Posterior vena cava (tissue), 2 donors: ENCODE measurements around the gene LGR6. TPM values are rescaled to one million over a fixed set of nuclear protein-coding genes. Genes with fewer than 3 reads are reported as not detected.
"Not testable (repeated sequence)": the region's sequence is repeated elsewhere in the genome, so short reads cannot be mapped to it uniquely, and the experiment has no call there.

ENCODE experiments used
- DNase-seq: peaks from one replicate; pipeline ENCODE4 v3.0.0-alpha.2; 2020; ENCODE audit warnings: low spot score
- intact Hi-C, 2 donors: fragments of 100-400 bp; cut with DNase I; formaldehyde crosslinking; loops; one replicate each; pipeline versions ENCODE4 v1.14.1 to v1.14.2; 2022 to 2023
- total RNA-seq, 2 donors: library from RNA; stranded (reverse); fragmentation: NEBNext Ultra II Directional; extraction: Animal tissue kit (Norgen Biotek cat#: 25700); gene quantifications; one replicate each; pipeline ENCODE4 v1.2.1, GENCODE V29; 2021
- donor health status: DM: yes; HTN: yes; CAD: no.
- donor health status: DM: yes; HTN: yes; CAD: no.

LGR6 gene
- total RNA-seq, 2 donors from 2014 or later: 0.28 to 0.43 TPM

DNA sequence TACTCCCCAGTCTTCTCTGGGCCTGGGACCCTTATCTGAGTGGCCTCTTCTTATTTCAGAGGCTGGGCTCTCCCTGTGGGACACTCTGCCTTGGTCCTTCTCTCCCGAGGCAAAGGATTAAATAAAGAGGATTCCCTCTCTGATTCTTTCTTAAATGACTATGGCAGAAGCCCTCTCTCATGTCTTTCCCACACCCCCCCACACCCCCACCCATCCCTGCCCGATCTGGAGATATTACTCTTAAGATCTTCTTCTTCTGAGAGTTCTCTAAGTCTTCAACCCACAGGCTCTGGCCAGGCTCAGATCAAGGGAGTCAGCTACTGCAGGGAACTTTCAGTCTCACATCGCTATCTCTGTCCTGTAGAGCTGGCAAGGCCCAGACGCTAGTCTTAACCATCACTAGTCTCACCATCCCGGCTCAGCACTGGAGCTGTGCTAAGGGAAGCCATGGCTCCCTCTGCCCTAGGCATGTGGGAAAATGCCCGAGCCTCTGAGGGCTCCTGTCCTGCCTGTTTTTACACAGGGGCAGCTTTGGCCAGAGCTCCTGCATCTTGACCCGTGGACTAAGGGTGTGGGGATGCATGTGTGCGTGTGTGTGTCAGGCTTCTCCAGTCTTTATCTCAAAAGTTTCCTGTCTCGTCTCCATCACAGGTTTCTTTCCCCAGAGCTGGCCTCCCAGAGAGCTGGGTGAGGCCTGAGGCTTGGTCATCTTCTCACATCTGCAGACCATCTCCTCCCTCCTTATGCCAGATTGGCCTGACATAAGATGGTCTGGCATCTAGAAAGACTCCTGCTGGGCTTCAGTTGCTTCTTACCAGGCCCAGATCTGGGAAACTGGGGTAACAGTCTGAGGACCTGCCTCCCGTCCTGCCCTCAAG is 36.7 kb downstream of the LGR6 start:
- no peak for DNase-seq
- intact Hi-C loops: no loop called here

GRCh38 chr1:202230939-202231645 is 37.5 kb downstream of the LGR6 start:
- intact Hi-C loops: no loop called here
- no peak for DNase-seq

GRCh38 chr1:202233171-202233570 is 39.6 kb downstream of the LGR6 start:
- intact Hi-C loops: no loop called here
- DNase-seq: peak; percentile 17

GRCh38 chr1:202233804-202234203 is 40.2 kb downstream of the LGR6 start:
- DNase-seq: peak; percentile 10

DNA sequence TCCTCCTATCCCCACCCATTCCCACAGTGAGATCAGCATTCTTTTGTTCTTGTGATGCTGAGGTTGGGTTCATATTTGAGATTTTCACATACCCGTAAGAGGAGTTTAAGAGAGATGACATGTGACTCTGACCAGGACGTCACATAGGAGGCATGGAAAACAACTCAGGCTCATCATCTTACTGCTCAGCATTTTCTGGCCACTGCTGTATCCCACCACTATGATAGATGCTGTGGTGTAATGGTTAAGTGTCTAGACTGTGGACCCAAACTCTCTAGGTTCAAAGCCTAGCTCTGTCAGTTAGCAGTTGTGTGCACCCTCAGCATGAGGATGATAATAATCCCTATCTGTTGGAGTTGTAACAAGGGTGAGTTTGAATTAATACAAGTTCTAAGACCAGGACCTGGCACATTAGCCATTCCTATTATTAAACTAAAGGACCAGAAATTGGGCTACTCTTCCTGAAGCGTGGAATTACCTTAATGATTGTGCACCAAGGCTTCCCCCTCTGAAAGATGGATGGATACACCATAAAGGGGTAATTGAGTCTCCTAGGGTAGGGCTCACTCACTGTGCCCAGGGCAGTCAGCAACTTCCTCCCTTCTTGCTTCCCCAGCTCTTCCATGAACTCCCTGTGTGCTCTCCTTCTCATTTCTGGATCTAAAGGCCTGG is 40.9 kb downstream of the LGR6 start:
- intact Hi-C loops: no loop called here
- no peak for DNase-seq

More at GRCh38 chr1:202233804-202234203, 40.2 kb downstream of the LGR6 start:
- intact Hi-C loops: no loop called here

DNA sequence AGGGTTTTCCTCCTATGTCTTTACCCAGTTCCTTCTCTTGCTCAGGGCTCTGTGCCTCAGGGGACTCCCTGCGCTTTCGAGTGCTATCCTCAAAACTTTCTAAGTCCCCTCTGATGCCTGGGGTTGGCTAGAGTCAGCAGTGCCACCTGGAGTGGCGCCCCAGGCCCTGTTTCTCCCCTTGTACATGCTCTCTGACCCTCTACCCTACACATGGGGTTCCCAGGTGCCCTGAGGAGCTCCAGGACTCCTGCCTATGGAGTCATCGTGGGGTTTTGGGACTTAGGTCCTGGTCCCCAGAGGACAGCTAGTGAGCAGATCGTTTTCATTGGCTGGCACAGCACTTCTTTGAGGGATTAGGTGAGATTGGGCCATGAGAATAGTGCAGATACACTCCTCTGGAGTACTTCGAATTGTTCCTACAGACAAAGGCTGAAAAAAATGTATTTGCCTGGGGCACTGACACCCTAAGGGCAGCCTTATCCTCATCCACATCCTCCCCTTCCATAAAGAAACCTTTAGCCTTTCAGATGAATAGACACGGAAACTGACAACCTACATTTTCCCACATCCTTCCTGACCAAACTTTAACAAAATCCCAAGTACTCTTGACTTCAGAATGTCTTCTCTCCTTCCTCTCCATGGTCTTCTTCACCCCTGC is 41.5 kb downstream of the LGR6 start:
- intact Hi-C loops: no loop called here
- peak; percentile 20 for DNase-seq

DNA sequence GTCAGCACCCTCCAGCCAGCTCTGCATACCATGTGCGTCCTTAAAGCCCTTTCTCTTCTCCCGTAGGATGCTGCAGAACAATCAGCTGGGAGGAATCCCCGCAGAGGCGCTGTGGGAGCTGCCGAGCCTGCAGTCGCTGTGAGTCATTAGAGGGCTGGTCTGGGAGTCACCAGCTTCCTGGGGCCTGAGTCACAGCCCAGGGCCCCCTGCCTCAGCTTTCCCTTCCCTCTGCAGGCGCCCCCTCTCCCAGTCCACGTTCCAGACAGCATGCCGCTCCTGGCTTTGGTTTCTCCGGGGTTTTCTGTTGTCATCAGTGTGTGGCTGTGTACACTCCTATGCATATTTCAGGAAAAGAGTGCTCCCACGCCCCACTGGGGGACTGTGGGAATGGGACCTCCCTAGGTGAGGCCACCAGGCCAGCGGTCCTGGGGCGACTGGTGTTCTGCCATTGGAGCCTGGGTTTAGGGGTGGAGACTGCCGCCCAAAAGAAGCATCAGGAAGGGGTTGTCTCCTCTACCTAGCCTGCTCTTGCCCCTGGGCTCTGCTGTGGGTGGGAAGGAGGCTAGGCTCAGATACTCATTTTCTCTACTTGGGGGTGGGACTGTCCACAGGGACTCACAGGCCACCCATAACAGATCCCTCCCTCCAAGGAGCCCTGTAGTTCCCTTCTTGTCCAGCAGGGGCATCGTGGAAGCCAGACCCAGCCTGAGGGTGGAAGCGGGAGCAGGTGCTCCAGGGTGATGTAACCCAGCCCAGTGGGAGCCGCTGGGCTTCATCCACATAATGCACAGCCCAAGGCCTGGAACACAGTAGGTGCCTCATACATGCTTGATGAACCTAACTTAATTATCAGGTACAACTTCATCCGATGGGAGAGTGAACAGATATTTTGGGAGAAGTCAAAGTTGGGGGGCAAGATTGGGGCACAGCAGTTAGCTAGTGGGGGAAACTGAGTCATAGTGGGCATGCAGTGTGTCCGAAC is 42.5 kb downstream of the LGR6 start:
- DNase-seq: peak; percentile 81
- intact Hi-C loops: no loop called here

DNA sequence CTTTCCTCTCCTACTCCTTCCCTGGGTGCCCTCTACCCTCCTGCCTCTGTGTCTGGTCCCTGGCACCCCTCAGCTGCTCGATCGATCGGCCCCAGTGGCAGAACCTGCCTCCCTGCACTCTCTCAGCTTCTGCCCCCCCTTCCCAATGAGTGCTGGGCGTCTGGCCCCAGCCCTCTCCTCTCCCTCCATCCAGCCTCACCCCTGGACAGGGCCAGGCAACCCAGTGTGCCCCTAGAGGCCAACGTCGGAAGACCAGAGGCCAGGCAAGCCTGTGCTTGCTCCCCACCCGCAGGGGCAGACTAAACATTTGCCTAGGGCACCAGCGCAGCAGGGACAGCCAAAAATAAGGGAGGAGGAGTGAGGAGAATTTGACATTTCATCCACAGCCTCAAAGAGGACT is 43.5 kb downstream of the LGR6 start:
- intact Hi-C loops: no loop called here
- peak; percentile 56 for DNase-seq

GRCh38 chr1:202238914-202239313 is 45.3 kb downstream of the LGR6 start:
- no peak for DNase-seq
- intact Hi-C loops: no loop called here

DNA sequence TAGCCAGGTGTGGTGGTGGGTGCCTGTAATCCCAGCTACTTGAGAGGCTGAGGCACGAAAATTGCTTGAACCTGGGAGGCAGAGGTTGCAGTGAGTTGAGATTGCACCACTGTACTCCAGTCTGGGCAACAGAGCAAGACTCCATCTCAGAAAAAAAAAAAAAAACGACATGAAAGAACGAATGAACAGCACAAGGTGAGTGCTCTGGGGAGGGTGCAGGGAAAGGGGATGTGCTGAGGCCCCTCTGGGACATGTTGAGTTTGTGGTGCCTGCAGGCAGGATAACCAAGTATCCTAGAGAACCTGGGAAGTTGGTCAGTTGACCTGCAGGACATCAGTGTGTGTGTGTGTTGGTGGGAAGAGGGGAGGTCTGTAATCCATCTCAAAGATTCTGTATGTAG is 46.6 kb downstream of the LGR6 start:
- intact Hi-C loops, DNase-seq: not testable (repeated sequence)

DNA sequence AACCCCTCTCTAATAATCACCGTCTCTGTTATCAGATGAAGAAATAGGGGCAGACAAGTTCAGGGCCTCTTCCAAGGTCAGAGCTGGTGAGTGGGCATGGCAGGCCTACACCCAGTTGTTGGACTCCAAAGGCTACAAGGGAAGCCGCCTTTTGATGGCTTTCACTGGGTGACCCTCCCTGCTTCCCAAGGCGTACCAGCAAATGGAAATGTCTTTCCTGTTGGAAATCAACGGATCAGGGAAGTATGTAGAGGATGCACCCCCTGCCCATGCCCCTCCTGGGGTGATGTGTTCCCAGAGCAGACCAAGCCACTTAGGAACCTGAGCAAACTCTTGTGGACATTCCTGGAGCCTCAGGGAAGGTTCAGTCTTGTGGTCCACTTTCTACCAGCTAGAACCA is 47.4 kb downstream of the LGR6 start:
- intact Hi-C loops: no loop called here

GRCh38 chr1:202241376-202242079 is 47.9 kb downstream of the LGR6 start:
- intact Hi-C loops: no loop called here
- DNase-seq: no peak

More for the DNA sequence above, 47.4 kb downstream of the LGR6 start:
- DNase-seq: no peak

GRCh38 chr1:202242080-202242419 is 48.5 kb downstream of the LGR6 start:
- intact Hi-C loops: no loop called here
- DNase-seq: no peak

DNA sequence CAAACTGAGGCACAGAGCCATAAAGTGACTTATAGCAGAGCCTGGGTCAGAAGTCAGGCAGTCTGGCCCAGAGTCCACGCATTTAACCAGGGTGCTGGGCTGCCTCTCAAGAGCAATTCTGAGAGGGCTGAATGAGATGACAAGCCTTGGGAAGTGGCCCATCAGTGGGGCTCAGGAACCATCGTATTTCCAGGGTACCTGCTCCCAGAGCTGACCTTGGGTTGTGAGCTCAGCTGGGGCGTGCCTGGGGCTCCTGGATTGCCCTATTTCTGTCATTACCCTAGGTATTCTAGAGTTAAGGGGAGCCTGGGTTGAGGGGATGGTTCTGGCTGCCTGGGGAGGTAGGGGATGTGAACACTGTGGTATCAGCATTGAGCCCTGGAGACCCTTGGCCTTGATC is 49.4 kb downstream of the LGR6 start:
- intact Hi-C loops: no loop called here
- DNase-seq: peak; percentile 38

- DNase-seq: peak; percentile 58
- intact Hi-C loops: no loop called here
Measured at GRCh38 chr1:202244841-202245261, 51.3 kb downstream of the LGR6 start.

DNA sequence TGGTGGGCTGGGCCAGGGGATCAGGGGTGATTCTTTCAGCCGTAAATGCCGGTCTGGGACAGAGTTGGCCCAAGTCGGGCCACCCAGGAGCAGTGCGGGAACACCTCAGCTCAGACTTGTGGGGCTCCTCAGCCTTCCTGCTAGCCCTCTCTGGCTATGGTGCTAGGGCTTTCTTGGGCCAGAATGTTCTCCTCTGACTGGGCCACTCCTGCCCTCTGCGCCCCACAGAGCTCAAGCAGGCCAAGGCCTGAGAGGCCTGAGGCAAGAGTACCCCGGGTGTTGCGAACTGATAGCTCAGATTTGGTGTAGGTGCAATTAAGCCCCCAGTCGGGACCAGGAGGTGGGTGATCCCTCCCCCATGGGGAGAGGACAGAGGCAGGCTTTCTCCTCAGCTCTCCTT is 51.8 kb downstream of the LGR6 start:
- DNase-seq: peak; percentile 62

DNA sequence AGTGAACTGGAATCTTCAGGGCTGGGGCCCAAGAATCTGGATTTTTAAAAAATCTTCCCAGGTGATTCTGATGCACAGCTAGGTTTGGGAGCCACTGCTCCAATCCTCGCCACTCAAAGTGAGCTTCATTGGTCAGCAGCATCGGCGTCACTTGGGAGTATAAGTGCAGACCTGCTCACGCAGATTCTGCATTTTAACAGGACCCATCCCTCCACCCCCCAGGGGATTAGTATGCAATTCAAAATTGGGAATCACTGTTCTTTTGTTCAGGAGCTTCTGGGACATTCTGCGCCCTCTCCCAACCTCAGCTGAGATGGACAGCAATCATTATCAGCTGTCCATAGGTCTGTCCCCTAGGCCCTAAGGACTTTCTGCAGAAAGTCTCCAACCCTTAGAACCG is 53.5 kb downstream of the LGR6 start:
- DNase-seq: no peak
- intact Hi-C loops: no loop called here

More for the DNA sequence above, 51.8 kb downstream of the LGR6 start:
- intact Hi-C loops: no loop called here
